GM18498 (cell line): ENCODE results near the gene ZNF771.
"Not testable (repeated sequence)": the region's sequence is repeated elsewhere in the genome, so short reads cannot be mapped to it uniquely, and the experiment has no call there.

ENCODE experiments used
- ATAC-seq: cut with Tn5 transposase; IDR thresholded peaks from one replicate; pipeline ENCODE4 v1.9.1; 2021; ENCODE audit warnings: mild to moderate bottlenecking, moderate library complexity; ENCODE audit not compliant: unreplicated experiment

Gene ZNF771

GRCh38 chr16:30458561-30459394 is 51.4 kb downstream of the ZNF771 start:
- ATAC-seq, result peak; percentile 85

GRCh38 chr16:30459456-30459855 is 52.0 kb downstream of the ZNF771 start:
- no peak for ATAC-seq

- not testable (repeated sequence) for ATAC-seq
Observed at GRCh38 chr16:30461426-30461825, 54.0 kb downstream of the ZNF771 start.

- no peak for ATAC-seq
Observed at GRCh38 chr16:30464078-30464477, 56.7 kb downstream of the ZNF771 start.
